Dendritic cell treated with granulocyte-macrophage colony-stimulating factor and Interleukin-4, amounts not matched to agents 40 ng/mL and 50 ng/mL, for 4 days (primary cell): Measurements from ENCODE around the gene NINL.

ENCODE experiments used
- H3K27ac Mint-ChIP-seq: one replicate; pipeline ENCODE4 v1.8.0; 2022; ENCODE audit warnings: mild to moderate bottlenecking, mixed read lengths
- H3K27me3 Mint-ChIP-seq: one replicate; pipeline ENCODE4 v1.8.0; 2022; ENCODE audit warnings: mild to moderate bottlenecking, mixed read lengths
- H3K36me3 Mint-ChIP-seq: one replicate; pipeline ENCODE4 v1.8.0; 2022; ENCODE audit warnings: low read depth, mixed read lengths
- H3K4me1 Mint-ChIP-seq: one replicate; pipeline ENCODE4 v1.8.0; 2022; ENCODE audit warnings: low read depth, mixed read lengths
- H3K4me3 Mint-ChIP-seq: one replicate; pipeline ENCODE4 v1.8.0; 2022; ENCODE audit warnings: mild to moderate bottlenecking, moderate library complexity, mixed read lengths
- H3K9me3 Mint-ChIP-seq: one replicate; pipeline ENCODE4 v1.8.0; 2022; ENCODE audit warnings: mixed read lengths
- intact Hi-C: fragments of 100-400 bp; cut with micrococcal nuclease; formaldehyde crosslinking; loops from one replicate; pipeline ENCODE4 v1.15.0; 2022

Gene NINL

DNA sequence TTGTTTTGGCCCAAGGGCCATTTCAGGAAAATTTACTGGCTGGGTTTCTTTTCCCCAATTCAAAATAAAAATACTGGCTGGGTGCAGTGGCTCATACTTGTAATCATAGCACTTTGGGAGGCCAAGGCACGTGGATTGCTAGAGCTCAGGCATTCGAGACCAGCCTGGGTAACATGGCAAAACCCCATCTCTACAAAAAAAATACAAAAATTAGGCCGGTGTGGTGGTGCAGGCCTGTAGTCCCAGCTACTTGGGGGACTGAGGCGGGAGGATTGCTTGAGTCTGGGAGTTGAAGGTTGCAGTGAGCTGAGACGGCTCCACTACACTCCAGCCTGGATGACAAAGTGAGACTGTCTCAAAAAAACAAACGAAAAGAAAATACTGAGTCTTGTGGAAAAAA is 60.0 kb downstream of the NINL start:
- Mint-ChIP-seq H3K27me3 (peaks cover 6% of the 10 kb centered on the region), H3K9me3 (no peaks in the 10 kb centered on the region), H3K4me1 (no peaks in the 10 kb centered on the region), H3K27ac (no peak overlapping the region), H3K4me3 (no peak overlapping the region), H3K36me3 (no peaks in the 10 kb centered on the region)
- intact Hi-C loops: no loop called here

DNA sequence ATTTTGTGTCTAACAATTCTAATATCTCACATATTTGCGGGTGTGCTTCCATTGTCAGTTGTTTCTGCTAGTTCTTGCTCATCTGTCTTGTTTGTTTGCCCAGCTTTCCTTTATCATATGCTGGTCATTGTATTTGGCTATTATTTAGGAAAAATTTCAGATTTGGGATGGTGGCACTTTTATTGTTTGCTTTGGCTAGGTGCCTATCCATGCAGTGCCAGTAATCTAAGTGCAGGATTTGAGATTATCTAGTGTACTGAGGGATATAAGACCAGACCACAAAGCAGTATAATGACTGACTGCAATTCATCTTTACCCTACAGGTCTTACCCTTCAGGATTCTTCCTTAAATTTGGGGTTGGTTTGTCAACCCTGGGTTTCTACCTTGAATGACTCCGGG is 63.9 kb downstream of the NINL start:
- Mint-ChIP-seq H3K27me3 (peaks cover 6% of the 10 kb centered on the region), H3K27ac (no peak overlapping the region), H3K4me1 (no peaks in the 10 kb centered on the region), H3K9me3 (peaks cover under 1% of the 10 kb centered on the region), H3K36me3 (no peaks in the 10 kb centered on the region), H3K4me3 (no peak overlapping the region)
- intact Hi-C loops: no loop called here

DNA sequence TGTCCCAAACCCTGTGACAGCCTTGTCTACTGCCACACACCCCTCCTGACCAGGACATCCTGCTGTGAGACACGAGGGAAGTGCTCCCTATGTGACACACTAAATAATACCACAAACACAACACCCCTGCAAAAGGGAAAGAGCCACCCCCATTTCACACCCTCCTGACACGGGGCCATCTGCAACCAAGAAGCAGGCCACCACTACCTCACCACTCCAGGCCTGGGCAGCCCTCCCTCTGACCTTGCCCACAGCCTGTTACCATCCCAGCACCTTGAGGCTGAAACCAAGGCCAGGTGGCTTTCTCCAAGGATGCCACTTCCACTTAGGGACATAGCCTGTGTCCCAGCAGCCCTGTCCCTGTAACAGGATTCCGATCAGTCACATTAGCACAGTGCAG is 68.2 kb downstream of the NINL start:
- Mint-ChIP-seq H3K4me3 (no peak overlapping the region), H3K27me3 (no peaks in the 10 kb centered on the region), H3K4me1 (no peaks in the 10 kb centered on the region), H3K36me3 (peaks cover 6% of the 10 kb centered on the region), H3K9me3 (peaks cover 43% of the 10 kb centered on the region), H3K27ac (no peak overlapping the region)
- intact Hi-C loops: no loop called here

GRCh38 chr20:25514747-25515340 is 70.5 kb downstream of the NINL start:
- H3K36me3 Mint-ChIP-seq: peaks cover 6% of the 10 kb centered on the region
- peaks cover 48% of the 10 kb centered on the region for H3K9me3 Mint-ChIP-seq
- intact Hi-C loops: no loop called here
- H3K4me3 Mint-ChIP-seq: no peak overlapping the region
- H3K27ac Mint-ChIP-seq: no peak overlapping the region
- no peaks in the 10 kb centered on the region for H3K27me3 Mint-ChIP-seq
- no peaks in the 10 kb centered on the region for H3K4me1 Mint-ChIP-seq

DNA sequence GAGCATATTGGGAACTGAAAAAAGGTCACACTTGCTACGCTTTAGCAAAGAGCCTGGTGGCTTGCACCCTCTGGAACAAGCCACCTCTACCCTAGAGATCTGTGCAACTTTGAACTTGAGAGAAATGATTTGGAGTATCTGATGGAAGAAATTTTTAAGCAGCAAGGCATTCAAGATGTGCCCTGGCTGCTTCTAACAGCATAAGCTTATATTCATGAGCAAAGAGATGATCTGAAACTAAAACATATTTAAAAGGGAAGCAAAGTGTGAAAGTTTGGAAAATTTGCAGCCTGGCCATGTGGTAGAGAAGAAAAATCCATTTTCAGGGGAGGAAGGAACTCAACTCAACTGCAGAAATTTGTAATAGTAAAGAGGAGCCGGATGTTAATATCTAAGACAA is 71.1 kb downstream of the NINL start:
- H3K9me3 Mint-ChIP-seq: peaks cover 48% of the 10 kb centered on the region
- no peaks in the 10 kb centered on the region for H3K27me3 Mint-ChIP-seq
- no peak overlapping the region for H3K27ac Mint-ChIP-seq
- intact Hi-C loops: no loop called here
- H3K36me3 Mint-ChIP-seq: peaks cover 6% of the 10 kb centered on the region
- no peak overlapping the region for H3K4me3 Mint-ChIP-seq
- no peaks in the 10 kb centered on the region for H3K4me1 Mint-ChIP-seq

DNA sequence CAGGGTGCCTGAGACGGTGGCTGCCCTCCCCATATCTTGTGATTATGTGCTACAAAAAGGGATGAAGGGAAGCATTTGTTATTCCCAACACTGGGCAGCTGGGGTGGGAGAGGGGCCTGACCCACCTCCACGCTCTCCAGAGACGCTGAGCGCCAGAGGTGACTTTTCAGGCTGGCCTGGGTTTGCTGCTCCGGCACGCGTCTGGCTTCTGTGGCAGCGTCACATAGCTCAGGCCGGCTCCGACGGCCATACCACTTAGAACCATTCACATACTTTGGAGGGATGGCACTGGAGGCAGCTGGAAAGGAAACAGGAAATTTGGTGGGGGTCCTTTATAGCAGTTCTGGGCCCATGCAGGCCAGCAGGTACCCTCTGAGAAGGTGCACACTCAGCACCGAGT is 72.6 kb downstream of the NINL start:
- Mint-ChIP-seq H3K4me3 (no peak overlapping the region), H3K27me3 (no peaks in the 10 kb centered on the region), H3K27ac (no peak overlapping the region), H3K36me3 (peaks cover 6% of the 10 kb centered on the region), H3K4me1 (no peaks in the 10 kb centered on the region), H3K9me3 (peaks cover 48% of the 10 kb centered on the region)
- intact Hi-C loops: no loop called here

- Mint-ChIP-seq H3K27ac (no peak overlapping the region), H3K4me1 (no peaks in the 10 kb centered on the region), H3K27me3 (no peaks in the 10 kb centered on the region), H3K36me3 (peaks cover 6% of the 10 kb centered on the region), H3K4me3 (no peak overlapping the region), H3K9me3 (peaks cover 46% of the 10 kb centered on the region)
- intact Hi-C loops: no loop called here
These were observed 74.1 kb downstream of the NINL start for GRCh38 chr20:25511183-25511582.

GRCh38 chr20:25510721-25511120 is 74.6 kb downstream of the NINL start:
- H3K4me3 Mint-ChIP-seq: no peak overlapping the region
- intact Hi-C loops: no loop called here
- H3K9me3 Mint-ChIP-seq: peaks cover 41% of the 10 kb centered on the region
- no peak overlapping the region for H3K27ac Mint-ChIP-seq
- H3K4me1 Mint-ChIP-seq: no peaks in the 10 kb centered on the region
- H3K36me3 Mint-ChIP-seq: peaks cover 6% of the 10 kb centered on the region
- no peaks in the 10 kb centered on the region for H3K27me3 Mint-ChIP-seq

DNA sequence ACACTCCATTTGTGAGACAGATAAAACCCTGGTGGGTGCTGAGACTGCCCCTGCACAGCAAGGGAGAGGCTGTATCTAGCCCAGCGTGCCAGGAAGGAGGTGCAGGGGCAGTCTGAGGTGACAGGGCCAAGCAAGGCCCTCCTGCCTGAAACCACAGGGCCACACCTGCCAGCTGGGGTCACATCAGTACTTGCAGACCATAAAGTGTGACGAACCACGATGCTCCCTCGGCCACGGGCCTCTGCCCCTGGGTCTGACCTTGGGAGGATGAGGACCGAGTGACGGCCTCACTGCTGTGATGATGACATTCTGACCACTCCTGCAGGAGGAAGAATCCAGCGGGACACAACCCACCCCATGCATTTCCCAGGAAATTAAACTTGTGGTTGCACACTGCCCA is 75.1 kb downstream of the NINL start:
- Mint-ChIP-seq H3K9me3 (peaks cover 36% of the 10 kb centered on the region), H3K27ac (no peak overlapping the region), H3K27me3 (no peaks in the 10 kb centered on the region), H3K36me3 (peaks cover 6% of the 10 kb centered on the region), H3K4me1 (no peaks in the 10 kb centered on the region), H3K4me3 (no peak overlapping the region)
- intact Hi-C loops: no loop called here

DNA sequence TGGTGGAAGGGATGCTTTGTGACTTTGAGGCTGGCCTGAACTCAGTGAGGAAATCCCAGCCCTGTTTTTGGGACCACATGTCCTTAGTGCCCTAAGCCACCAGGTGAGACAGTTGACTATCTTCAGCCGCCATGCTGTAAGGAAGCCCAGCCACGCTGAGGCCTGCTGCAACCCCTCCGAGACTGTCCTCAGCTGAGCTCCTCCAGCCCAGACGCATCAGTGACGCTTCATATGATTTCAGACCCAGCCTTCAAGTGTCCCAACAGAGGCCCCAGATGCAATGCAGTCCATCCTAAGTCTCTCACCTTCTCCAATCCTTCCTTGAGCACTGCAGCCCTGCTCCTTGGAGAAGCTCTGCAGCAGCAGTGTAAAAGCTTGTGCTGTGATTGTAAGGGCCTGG is 76.2 kb downstream of the NINL start:
- peaks cover 4% of the 10 kb centered on the region for H3K27me3 Mint-ChIP-seq
- no peak overlapping the region for H3K27ac Mint-ChIP-seq
- H3K4me1 Mint-ChIP-seq: no peaks in the 10 kb centered on the region

GRCh38 chr20:25508083-25508770 is 77.1 kb downstream of the NINL start:
- Mint-ChIP-seq H3K36me3 (no peaks in the 10 kb centered on the region), H3K4me3 (no peak overlapping the region), H3K27me3 (peaks cover 4% of the 10 kb centered on the region), H3K27ac (no peak overlapping the region), H3K4me1 (no peaks in the 10 kb centered on the region), H3K9me3 (peaks cover 17% of the 10 kb centered on the region)
- intact Hi-C loops: no loop called here

More for the DNA sequence above, 76.2 kb downstream of the NINL start:
- Mint-ChIP-seq H3K36me3 (peaks cover under 1% of the 10 kb centered on the region), H3K9me3 (peaks cover 25% of the 10 kb centered on the region), H3K4me3 (no peak overlapping the region)
- intact Hi-C loops: no loop called here

DNA sequence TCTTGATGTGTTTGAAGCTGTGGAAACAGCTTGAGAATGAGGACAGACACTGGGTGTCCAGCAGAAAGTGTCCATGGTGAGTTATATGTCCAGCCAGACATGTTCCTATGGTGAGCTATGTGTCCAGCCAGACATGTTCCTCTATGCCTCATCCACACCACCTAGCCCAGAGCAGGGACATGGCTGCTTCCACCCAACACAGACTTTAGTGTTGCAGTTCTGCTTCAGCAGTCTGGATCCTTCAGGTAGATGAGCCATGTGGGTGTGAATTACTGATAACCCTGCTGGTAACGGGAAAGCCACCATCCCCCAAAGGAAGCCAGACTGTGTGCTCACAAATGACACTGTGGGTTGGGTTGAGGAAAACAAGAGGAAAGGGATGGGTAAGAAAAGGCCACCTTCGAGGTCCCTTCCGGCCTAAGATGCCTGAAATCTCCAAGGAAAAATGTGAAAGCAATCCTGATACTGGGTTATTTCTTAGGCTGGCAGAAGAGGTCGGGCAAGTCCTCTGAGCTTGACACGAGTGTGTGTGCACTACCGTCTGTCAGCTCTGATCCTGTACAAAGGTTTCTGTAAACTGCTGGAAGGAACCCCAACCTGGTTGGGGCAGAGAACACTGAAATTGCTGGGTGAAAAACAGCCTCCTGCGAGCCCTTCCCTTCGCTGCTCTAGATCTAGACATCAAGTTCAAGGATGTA is 77.8 kb downstream of the NINL start:
- Mint-ChIP-seq H3K9me3 (peaks cover 10% of the 10 kb centered on the region), H3K4me3 (no peak overlapping the region), H3K36me3 (no peaks in the 10 kb centered on the region), H3K27me3 (peaks cover 4% of the 10 kb centered on the region), H3K27ac (no peak overlapping the region), H3K4me1 (no peaks in the 10 kb centered on the region)
- intact Hi-C loops: no loop called here

DNA sequence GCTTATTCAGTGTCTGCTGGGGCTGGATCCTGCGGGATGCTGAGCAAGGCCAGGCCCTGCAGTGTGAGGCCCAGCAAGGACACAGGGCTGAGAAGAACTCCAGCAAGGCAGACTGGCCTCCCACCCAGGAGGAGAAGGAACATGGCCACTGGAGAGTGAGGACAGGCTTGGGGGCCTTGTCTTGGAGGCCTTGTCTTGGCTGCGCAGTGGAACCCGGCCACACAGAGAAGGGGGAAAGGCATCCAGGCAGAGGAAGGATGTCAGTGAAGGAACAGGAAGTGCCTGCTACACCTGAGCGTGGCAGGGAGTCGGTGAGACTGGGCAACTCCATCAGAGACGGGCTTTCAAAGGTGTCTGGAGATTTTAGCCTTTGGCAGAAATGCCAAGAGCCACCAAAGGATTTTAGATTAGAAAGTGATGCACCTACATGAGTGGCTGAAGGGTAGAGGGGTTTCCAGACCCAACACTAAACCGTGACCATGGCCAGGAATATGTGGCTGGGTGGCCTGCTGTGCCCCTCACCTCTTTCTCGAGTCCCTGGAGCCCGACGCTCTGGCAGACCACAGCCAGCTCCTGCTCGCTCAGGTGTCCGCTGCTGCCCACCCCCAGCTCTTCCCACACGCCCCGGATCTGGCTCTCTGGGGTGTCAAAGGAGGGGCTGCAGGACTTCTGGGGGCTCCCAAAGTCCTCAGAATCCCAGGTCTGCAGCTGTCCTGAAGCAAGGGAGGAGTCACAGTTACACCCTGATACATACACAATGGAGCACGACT is 80.8 kb downstream of the NINL start:
- Mint-ChIP-seq H3K27me3 (peaks cover 4% of the 10 kb centered on the region), H3K27ac (no peak overlapping the region), H3K4me3 (no peak overlapping the region), H3K36me3 (no peaks in the 10 kb centered on the region), H3K9me3 (no peaks in the 10 kb centered on the region), H3K4me1 (no peaks in the 10 kb centered on the region)
- intact Hi-C loops: no loop called here

- Mint-ChIP-seq H3K36me3 (no peaks in the 10 kb centered on the region), H3K9me3 (no peaks in the 10 kb centered on the region), H3K4me3 (no peak overlapping the region), H3K27me3 (peaks cover 4% of the 10 kb centered on the region), H3K4me1 (no peaks in the 10 kb centered on the region), H3K27ac (no peak overlapping the region)
- intact Hi-C loops: no loop called here
These were observed 81.4 kb downstream of the NINL start for GRCh38 chr20:25503936-25504335.
